Measurements from ENCODE around the gene SCUBE3.

Gene SCUBE3

DNA sequence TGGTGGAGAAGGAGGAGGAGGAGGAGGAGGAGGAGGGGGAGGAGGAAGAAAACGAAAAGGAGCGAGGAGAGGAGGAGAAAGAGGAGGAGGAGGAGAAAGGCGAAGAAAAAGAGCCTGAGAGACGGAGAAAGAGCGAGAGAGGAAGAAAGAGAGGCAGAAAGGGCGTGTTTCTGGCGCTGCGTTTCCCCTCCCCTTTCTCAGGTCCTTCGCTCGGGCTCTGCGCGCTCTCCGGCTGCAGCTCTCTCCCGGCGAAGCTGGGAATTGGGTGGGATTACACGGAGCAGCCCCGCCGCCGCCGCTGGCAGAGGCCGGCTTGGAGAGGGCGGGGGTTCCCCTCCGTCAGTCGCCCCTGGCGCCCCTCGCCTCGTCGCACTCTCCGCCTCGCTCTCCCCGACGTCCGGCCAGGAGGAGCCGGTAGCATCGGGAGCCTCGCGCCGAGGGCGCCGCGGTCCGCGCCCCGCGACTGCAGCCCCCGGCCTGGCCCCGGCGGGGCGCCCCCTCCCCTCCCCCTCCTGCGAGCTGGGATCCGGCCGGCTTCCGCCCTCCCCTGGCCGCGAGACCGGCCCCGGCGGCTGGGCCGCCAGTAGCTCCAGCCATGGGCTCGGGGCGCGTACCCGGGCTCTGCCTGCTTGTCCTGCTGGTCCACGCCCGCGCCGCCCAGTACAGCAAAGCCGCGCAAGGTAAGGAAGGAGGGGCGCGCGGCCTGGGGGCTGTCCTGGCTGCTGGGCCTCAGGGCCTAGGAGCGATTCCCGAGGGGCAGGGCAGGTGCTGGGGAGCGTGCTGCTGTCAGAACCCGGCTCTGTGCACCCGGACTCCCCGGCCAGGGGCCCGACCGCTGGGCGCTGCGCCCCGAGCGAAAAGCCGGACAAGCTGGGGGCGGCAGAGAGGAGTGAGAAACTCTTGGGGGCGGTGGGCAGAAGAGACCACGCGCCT is at the start of gene SCUBE3:
Gene SCUBE3, plus strand, starts transcription at position 133 of the 933 bp plus-strand sequence. Its CDS starts 463 bp downstream, at position 596.
- DNase-seq, result no peak

GRCh38 chr6:35164277-35164676 is 49.5 kb upstream of the SCUBE3 start:
- no peak for DNase-seq

DNA sequence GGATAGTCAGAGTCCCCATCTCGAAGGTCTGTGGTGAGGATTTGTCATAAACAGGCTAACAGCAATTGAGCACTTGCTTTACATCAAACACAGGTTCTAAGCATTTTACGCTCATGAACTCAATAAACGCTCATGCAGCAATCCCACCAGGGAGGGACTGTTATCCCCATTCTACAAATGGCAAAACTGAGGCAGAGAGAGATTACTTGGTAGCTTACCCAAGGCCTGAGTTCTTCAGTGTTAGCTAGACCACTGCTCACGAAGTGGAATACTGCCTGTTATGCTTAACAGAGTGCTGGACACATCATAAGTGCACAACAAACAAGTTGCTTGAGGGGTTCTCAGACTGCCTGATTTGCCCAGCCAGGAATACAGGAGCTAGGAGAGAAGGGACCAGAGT is 48.9 kb upstream of the SCUBE3 start:
- DNase-seq, result no peak

DNA sequence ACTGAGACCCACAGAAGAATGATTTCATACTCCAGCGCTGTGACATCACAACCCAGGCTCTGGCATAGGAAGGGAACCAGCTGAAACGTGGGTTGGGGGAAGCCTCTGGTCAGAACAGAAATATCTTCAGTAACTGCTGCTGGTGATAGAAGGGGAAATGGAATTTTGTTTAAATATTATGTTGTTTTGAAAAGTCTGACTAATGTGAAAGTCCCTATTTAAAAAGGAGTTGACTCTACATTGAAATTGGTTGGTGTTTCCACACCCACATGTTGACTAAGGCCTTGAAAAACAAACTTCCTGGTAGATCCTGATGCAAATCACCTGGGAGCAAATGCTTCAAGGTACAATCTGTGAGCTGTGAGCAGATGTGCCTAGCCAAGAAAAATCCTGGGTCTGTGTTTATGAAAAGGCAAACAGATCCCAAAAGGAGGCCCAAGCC is 48.1 kb upstream of the SCUBE3 start:
- no peak for DNase-seq

DNA sequence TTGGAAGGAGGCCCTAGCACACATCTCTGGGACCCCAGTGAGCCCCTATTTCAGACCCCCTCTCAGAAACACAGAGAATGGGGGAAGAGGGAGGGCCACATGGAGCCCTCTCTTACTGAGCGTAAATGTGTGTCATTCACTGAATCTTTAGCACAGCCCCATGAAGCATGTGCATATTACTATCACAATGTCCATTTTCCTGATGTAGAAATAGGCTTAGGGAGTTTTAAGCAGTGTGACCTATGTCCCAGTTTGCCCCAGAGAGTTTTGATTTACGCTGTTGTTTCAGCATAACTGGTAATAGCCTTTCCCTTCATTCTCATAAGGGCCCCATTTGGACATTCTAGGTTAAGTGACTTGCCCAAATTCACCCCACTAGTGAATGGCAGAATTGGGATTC is 47.6 kb upstream of the SCUBE3 start:
- no peak for DNase-seq

DNA sequence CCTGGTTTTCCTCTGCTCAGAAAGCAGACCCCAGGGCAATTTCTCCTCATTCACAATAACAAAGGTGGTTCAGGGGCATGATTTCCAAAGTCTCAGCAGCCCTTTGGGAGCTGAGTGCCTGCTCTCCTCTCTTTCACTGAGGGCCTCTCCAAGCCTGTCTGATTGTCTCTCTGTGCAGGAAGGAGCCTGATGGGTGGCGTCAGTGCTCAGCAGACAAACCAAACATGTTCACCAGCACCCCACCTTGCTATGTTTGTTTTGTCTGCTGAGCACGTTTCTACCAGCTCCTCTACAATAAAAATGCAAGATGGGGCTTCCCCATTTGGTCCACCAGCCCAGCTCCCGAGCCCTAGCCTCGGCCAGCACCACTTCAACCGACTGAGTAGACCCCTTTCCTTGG is 47.2 kb upstream of the SCUBE3 start:
- no peak for DNase-seq

GRCh38 chr6:35167505-35167904 is 46.3 kb upstream of the SCUBE3 start:
- no peak for DNase-seq

DNA sequence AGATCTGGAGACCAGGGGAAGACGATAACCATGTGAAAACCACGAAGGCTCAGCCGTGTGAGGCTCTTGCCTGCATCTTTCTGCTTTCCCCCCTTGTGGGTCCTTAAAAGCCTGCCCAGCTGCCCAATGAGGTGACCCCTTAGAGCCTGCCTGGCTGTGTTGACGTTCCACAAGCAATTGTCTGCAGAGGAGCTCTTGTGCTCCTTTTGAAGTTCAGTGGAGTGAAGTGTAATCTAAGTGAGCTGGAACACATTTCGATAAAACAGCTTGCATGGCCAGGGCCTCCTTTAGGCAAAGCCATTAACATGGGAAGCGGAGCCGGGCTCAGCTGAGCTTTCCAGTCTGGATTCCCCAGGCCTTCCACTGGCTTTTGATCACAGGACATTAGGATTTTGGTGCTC is 45.3 kb upstream of the SCUBE3 start:
- no peak for DNase-seq

DNA sequence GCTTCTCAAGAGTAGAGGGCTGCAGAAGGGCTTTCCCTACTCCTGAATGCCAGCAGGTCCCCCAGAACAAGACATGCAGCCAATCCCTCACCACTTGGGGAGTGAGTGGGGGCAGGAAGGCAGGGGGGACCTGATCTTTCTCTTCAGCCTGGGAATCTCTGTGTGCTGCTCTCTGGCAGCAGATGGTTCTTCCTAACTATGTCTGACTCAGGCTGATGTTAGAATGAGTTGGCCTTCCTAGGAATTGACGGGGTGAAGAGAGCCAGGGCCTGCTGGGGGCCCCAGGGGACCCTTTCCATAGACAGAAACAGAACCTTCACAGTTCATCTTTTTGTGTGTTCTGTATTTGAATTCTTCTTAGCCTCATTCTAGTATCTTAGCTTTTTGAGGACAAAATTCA is 43.6 kb upstream of the SCUBE3 start:
- no peak for DNase-seq

DNA sequence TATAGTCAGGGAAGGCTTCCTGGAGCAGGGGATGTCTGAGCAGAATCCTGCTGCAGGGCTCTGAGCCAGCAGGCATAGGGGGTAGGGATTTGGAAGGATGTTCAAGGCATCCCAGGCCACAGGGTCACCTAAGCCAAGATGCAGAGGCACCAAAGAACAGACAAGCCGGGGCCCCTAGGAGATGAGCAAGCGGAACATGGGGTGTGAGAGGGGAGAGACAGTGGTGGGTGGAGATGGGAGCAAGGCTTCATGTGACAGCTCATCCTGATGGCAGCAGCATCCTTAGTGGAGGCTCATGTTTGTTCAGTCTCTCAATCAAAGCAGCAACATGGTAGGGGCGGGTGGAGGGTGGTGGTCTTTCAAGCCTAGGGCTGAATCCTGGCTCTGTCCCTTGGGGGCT is 42.9 kb upstream of the SCUBE3 start:
- DNase-seq, result no peak

GRCh38 chr6:35173044-35173426 is 40.7 kb upstream of the SCUBE3 start:
- no peak for DNase-seq

DNA sequence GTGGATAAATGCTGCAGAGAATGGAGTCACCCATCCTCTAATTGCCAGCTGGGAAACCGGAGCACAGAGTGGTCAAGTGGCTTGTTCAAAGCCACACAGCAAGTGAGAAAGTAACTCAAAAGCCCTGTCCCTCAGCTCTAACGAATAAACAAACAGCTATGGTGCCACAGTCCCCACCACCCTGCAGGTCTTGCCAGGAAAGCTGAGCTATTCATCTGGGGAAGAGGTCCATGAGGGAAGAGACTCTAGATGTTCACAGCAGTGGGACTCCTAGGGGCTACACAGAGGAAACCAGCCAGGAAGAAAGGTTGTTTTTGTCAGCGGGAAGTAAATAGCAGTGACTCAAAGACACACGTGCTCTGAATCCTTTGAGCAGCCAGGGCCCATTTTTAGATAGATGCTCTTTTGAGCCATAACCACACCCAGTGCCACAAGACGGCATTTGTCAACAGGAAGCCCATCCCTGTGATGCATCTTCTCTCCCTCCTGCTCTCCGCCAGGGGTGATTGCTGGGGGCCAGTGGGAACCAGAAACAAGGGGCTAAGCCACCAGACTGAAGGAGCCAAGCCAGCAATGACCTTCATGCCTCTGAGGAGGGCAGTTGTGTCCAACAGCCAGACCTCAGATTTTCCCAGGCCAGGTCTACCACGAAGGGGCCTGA is 40.2 kb upstream of the SCUBE3 start:
- no peak for DNase-seq

- DNase-seq, result no peak
Observed at GRCh38 chr6:35174088-35174434, 39.7 kb upstream of the SCUBE3 start.

DNA sequence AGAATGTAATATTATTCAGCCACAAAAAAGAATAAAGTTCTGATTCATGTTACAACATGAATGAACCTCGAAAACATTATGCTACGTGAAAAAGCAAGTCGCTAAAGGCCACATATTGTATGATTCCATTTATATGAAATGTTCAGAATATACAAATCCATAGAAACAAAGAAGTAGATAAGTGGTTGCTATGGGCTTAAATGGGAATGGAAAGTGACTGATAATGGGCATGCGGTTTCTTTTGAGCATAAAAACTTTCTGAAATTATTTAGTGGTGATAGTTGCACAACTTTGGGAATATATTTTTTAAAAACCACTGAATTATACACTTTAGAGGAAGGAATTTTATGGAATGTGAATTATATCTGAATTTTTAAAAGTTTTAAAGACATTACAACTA is 39.3 kb upstream of the SCUBE3 start:
- no peak for DNase-seq

DNA sequence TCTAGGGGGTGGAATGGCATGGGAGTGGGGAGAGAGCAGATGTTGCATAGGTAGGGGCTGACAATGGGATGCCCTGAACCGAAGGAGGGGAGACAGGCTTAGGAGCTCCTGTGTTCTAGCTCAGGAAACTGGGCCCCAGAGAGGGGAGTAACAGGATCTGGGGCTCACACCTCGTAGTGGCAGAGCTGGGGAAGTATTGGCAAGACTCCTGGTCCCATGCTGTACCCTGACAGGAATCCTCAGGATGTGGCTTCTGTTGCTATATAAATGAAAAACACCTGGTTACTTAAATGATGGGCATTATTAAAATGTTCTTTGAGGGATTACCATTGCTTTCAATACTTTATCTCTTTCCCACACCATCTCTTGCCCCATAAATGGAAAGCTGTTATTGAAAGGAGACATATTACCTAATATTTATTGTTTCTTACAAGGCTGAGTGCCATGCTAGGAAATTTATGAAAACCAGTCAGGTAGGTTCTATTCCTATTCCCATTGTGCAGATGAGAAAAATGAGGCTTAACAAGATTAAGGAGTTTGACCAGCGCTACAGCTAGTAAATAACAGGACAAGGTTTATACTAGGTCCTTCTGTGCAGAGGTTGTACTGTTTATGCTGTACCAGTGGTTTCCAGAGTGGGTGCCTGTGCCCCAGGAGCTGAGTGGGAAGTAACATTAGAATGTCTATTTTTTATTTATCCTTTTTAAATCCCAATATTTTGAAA is 37.3 kb upstream of the SCUBE3 start:
- DNase-seq, result no peak

DNA sequence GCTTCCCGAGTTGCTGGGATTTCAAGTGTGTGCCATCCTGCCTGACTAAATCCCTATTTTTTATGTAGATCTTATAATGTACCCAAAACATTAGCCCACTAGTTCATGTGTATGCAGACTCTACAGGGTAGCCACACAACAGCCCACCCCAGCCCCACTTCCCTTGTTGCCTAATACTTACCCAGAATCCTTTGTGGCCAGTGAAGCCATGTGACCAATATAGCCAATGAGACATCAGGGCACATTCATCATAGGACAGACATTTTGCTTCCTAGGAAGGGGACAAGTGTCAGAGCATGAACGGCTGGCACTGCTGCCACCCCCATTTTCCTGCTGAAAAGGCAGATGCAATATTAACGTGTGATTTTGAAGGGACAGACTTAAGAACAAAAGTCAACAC is 36.6 kb upstream of the SCUBE3 start:
- no peak for DNase-seq

GRCh38 chr6:35177596-35177995 is 36.2 kb upstream of the SCUBE3 start:
- no peak for DNase-seq

DNA sequence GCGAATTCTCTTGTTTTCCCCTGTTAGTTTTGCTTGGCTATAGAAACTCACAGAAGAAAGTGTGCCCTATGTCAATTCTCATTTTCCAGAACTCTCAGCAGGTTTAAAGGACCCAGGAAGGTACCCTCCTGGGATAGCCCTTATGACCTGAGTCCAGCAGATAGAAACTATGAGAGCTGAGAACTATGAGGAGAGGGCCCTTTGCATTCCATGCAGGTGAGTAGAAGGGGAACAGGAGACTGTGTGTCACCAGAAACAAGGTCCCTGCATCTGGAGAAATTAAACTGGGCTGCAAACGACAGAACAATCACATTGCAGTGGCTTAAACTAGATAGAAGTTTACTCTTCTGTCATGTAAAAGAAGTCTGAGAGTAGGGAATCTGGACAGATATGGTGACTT is 35.7 kb upstream of the SCUBE3 start:
- no peak for DNase-seq

- no peak for DNase-seq
Observed at GRCh38 chr6:35178932-35179832, 34.6 kb upstream of the SCUBE3 start.

DNA sequence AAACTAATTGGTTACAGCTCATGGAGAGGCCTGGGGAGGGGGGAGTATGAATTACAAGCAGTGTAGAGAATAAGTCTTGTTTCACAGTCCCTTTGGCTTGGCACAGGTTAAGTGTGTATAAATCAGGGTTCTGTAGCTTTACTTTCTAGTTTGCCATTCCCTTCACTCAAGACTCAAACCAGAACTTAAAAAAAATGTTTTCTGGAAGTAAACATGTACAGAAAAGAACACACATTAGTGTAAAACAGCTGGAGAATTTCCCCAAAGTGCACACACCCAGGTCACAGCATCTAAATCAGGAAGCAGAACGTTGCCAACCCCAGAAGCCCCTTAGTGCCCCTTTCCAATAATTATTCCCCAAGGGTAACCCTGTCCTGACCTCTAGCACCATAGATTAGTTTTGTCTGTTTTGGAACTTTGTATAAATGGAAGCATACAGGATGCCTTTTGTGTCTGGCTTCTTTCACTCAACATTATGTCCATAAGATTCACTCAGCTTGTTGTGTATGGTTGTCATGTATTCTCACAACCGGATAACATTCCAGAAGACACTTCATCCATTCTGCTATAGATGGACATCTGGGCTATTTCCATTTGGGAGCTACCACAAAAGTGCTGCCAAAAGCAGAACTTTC is 33.7 kb upstream of the SCUBE3 start:
- DNase-seq, result no peak

GRCh38 chr6:35181308-35181932 is 32.3 kb upstream of the SCUBE3 start:
- no peak for DNase-seq
